K562 (cell line): ENCODE results near the gene PPDPF. TPM values are rescaled to one million over a fixed set of nuclear protein-coding genes. Genes with fewer than 3 reads are reported as not detected.

Experiments used
- BRF1 ChIP-seq: IDR thresholded peaks from 3 replicates; pipeline ENCODE4 v1.6.1; 2011; ENCODE audit warnings: borderline replicate concordance, mild to moderate bottlenecking; ENCODE audit not compliant: insufficient read length; ENCODE audit errors: extremely low read depth
- CXXC5 ChIP-seq: fragments of 250-450 bp; sonication (Bioruptor Pico); IDR thresholded peaks from 2 replicates; pipeline ENCODE4 v1.8.0; 2022; ENCODE audit warnings: inconsistent platforms, mild to moderate bottlenecking, moderate library complexity
- ETV6 ChIP-seq, 3 experiments: fragments of 150-350 bp in 1 of 3; sonication (generic) in 1 of 3; formaldehyde crosslinking in 1 of 3; IDR thresholded peaks; 2 replicates each; pipeline versions ENCODE4 v1.6.1 to v1.8.0; 2014 to 2022; ENCODE audit warnings: borderline replicate concordance in 2 of 3, low read depth in 2 of 3, antibody characterized with exemption in 1 of 3, low read length in 1 of 3, mild to moderate bottlenecking in 1 of 3, missing genetic modification reagents in 1 of 3
- FUS ChIP-seq: fragments of 200-400 bp; formaldehyde crosslinking; optimal IDR thresholded peaks from 2 replicates; pipeline ENCODE3; 2017; ENCODE audit warnings: low read depth, low read length
- HNRNPK ChIP-seq: fragments of 200-400 bp; formaldehyde crosslinking; IDR thresholded peaks from one replicate; pipeline ENCODE4 v1.6.1; 2018; ENCODE audit warnings: mild to moderate bottlenecking, low read depth, low read length; ENCODE audit not compliant: poor library complexity, severe bottlenecking
- KAT7 ChIP-seq: sonication (generic); formaldehyde crosslinking; IDR thresholded peaks from 2 replicates; pipeline ENCODE4 v1.8.0; 2022; ENCODE audit warnings: missing genetic modification reagents, mild to moderate bottlenecking, borderline replicate concordance
- KHSRP ChIP-seq: fragments of 450-650 bp; IDR thresholded peaks from 2 replicates; pipeline ENCODE4 v1.6.1; 2017
- NR2C1 ChIP-seq, 2 experiments: fragments of 450-650 bp; IDR thresholded peaks; 2 replicates each; pipeline ENCODE4 v1.6.1; 2017; ENCODE audit warnings: mild to moderate bottlenecking in 2 of 2, antibody characterized with exemption in 1 of 2, inconsistent platforms in 1 of 2, missing compliant biosample characterization in 1 of 2, missing genetic modification characterization in 1 of 2
- PHF8 ChIP-seq: fragments of 200-600 bp; sonication (generic); IDR thresholded peaks from 2 replicates; pipeline ENCODE4 v1.6.1; 2012; ENCODE audit warnings: mixed run types, mild to moderate bottlenecking, inconsistent platforms, low read length, moderate library complexity, borderline replicate concordance
- POLR2AphosphoS2 ChIP-seq: IDR thresholded peaks from 2 replicates; pipeline ENCODE4 v1.6.1; 2012; ENCODE audit warnings: low read length, improper control_type of control experiment
- RUNX1 ChIP-seq: sonication (generic); IDR thresholded peaks from 2 replicates; pipeline ENCODE4 v1.6.1; 2016; ENCODE audit warnings: antibody characterized with exemption, low read depth
- SMAD4 ChIP-seq: fragments of 250-450 bp; sonication (Bioruptor Pico); conservative IDR thresholded peaks from 2 replicates; pipeline ENCODE4 v1.8.0; 2021; ENCODE audit warnings: inconsistent platforms, mild to moderate bottlenecking, moderate library complexity
- SP1 ChIP-seq: sonication (generic); formaldehyde crosslinking; IDR thresholded peaks from 2 replicates; pipeline ENCODE4 v1.8.1; 2022; ENCODE audit warnings: mild to moderate bottlenecking, missing genetic modification reagents
- TCF7 ChIP-seq: sonication (generic); IDR thresholded peaks from 2 replicates; pipeline ENCODE4 v1.6.1; 2016; ENCODE audit warnings: antibody characterized with exemption, borderline replicate concordance
- TGIF2 ChIP-seq: sonication (generic); formaldehyde crosslinking; IDR thresholded peaks from 2 replicates; pipeline ENCODE4 v1.8.1; 2022; ENCODE audit warnings: mild to moderate bottlenecking, missing genetic modification reagents, moderate library complexity
- ZBTB17 ChIP-seq: fragments of 450-650 bp; formaldehyde crosslinking; IDR thresholded peaks from 2 replicates; pipeline ENCODE4 v1.4.0; 2020; ENCODE audit warnings: mild to moderate bottlenecking
- ZFP36 ChIP-seq: fragments of 150-350 bp; IDR thresholded peaks from 2 replicates; pipeline ENCODE4 v1.6.1; 2018; ENCODE audit warnings: low read length, low read depth; ENCODE audit not compliant: partially characterized antibody
- ZNF436 ChIP-seq: fragments of 250-450, 450-650 bp; sonication (Bioruptor Pico); formaldehyde crosslinking; IDR thresholded peaks from 2 replicates; pipeline ENCODE4 v1.7.0; 2020; ENCODE audit warnings: mild to moderate bottlenecking
- ZNF551 ChIP-seq: fragments of 250-450 bp; sonication (Bioruptor Pico); IDR thresholded peaks from 2 replicates; pipeline ENCODE4 v1.5.0; 2021; ENCODE audit warnings: mild to moderate bottlenecking, moderate library complexity
- ZNF707 ChIP-seq: fragments of 250-450 bp; sonication (Bioruptor Pico); conservative IDR thresholded peaks from 2 replicates; pipeline ENCODE4 v1.8.0; 2022; ENCODE audit warnings: inconsistent platforms, mild to moderate bottlenecking, moderate library complexity
- polyA plus RNA-seq, 8 experiments: library from polyadenylated mRNA; depleted of rRNA in 4 of 8; stranded (reverse) in 5 of 8; unstranded in 3 of 8; fragments of >200 nt; fragmentation: Nextera tagmentation in 2 of 8; fragmentation: Illumina TruSeq in 1 of 8; extraction: Ambion mirVana in 2 of 8; extraction: Trizol in 1 of 8; gene quantifications; 2 replicates each; pipeline versions ENCODE4 v1.2.1 to v1.2.3, GENCODE V29; 2011 to 2014; ENCODE audit warnings: inconsistent platforms in 1 of 8, missing spikeins in 1 of 8
- total RNA-seq, 7 experiments: library from RNA; depleted of rRNA in 6 of 7; stranded (reverse); fragments of >200 nt in 6 of 7; fragmentation: Illumina TruSeq in 2 of 7; extraction: Trizol in 2 of 7; gene quantifications; 2 replicates each; pipeline versions ENCODE4 v1.2.1 to v1.2.3, GENCODE V29; 2011 to 2021; ENCODE audit warnings: low replicate concordance in 1 of 7
- TF ChIP-seq, protein P1 (sequence below): fragments of 250-450 bp; sonication (Bioruptor Pico); IDR thresholded peaks from 2 replicates; pipeline ENCODE4 v1.4.0; 2020; ENCODE audit warnings: mild to moderate bottlenecking, moderate library complexity, borderline replicate concordance
- TF ChIP-seq, protein P2 (sequence below): fragments of 250-450 bp; sonication (Bioruptor Pico); IDR thresholded peaks from 2 replicates; pipeline ENCODE4 v1.8.0; 2021; ENCODE audit warnings: borderline replicate concordance, mild to moderate bottlenecking, moderate library complexity; ENCODE audit not compliant: poor library complexity, severe bottlenecking
- TF ChIP-seq, protein P3 (sequence below), 2 experiments: fragments of 450-650 bp; conservative IDR thresholded peaks; 2 replicates each; pipeline ENCODE4 v1.6.1; 2017; ENCODE audit warnings: mild to moderate bottlenecking in 2 of 2, moderate library complexity in 2 of 2

The PPDPF gene
- total and polyA plus RNA-seq, 9 of the 15 experiments (the other 6 are each of a cell fraction or from before 2014, with no cell fraction given), result 0.77 to 233 (median 10.5) TPM

DNA sequence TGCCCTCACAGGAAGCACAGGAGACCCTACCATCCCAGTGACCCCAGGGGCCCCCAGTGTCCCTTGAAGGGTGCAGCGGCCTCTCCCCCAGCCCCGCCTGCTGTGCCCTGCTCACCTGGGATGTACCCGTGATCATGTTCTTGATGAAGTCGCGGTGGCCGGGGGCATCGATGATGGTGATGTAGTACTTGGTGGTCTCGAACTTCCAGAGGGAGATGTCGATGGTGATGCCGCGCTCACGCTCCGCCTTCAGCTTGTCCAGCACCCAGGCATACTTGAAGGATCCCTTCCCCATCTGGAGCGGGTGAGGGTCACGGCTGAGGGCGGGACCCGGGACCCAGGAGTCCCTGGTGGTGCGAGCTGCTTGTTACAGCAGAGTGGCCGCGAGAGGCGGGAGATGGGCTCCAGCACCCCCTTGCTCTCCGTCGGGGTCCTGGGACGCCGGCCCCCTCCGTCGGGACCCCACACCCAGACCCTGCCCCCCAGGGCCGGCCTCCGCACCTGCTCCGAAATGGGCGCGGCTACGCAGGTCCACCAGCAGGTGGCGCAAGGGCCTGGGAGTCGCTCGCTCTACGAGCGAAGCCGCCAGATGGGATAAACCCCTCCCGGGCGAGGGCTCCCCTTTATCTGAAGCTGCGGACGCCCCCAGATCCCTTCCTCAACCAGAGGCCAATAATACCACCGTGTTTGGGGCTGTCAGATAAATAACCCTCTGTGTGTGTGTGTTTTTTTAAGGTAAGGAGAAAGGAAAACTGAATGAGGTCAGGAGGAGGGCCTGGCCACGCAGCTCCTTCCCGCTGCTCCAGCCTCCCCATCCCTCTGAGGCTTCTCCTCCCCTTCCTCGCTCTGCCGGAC, 24.6 kb upstream of the PPDPF start (continued):
- TF ChIP-seq TGIF2 (CRISPR knock-in tag) (no peak), FUS (no peak), TCF7 (no peak), ZNF707 (CRISPR knock-in tag) (no peak), RUNX1 (no peak), KHSRP (no peak), ZNF436 (CRISPR knock-in tag) (no peak), ZBTB17 (CRISPR knock-in tag) (no peak), ZFP36 (no peak), SMAD4 (CRISPR knock-in tag) (no peak), KAT7 (CRISPR knock-in tag) (no peak), PHF8 (no peak), HNRNPK (no peak), SP1 (CRISPR knock-in tag) (no peak), ETV6 (IDR thresholded peaks at IDR 0.05; ENCODE audit: borderline replicate concordance in 1 of 2, low read depth in 2 of 2, low read length in 1 of 2) (no peak), ETV6 (CRISPR knock-in tag; IDR thresholded peaks at IDR 0.05; ENCODE audit: borderline replicate concordance) (no peak), CXXC5 (CRISPR knock-in tag) (peak; percentile 41), BRF1 (no peak), POLR2AphosphoS2 (no peak), ZNF551 (CRISPR knock-in tag) (no peak), NR2C1 (IDR thresholded peaks at IDR 0.05) (no peak), NR2C1 (tag; IDR thresholded peaks at IDR 0.05) (no peak)
- TF ChIP-seq, protein P1, sequence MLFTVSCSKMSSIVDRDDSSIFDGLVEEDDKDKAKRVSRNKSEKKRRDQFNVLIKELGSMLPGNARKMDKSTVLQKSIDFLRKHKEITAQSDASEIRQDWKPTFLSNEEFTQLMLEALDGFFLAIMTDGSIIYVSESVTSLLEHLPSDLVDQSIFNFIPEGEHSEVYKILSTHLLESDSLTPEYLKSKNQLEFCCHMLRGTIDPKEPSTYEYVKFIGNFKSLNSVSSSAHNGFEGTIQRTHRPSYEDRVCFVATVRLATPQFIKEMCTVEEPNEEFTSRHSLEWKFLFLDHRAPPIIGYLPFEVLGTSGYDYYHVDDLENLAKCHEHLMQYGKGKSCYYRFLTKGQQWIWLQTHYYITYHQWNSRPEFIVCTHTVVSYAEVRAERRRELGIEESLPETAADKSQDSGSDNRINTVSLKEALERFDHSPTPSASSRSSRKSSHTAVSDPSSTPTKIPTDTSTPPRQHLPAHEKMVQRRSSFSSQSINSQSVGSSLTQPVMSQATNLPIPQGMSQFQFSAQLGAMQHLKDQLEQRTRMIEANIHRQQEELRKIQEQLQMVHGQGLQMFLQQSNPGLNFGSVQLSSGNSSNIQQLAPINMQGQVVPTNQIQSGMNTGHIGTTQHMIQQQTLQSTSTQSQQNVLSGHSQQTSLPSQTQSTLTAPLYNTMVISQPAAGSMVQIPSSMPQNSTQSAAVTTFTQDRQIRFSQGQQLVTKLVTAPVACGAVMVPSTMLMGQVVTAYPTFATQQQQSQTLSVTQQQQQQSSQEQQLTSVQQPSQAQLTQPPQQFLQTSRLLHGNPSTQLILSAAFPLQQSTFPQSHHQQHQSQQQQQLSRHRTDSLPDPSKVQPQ (CRISPR knock-in tag), result no peak
- TF ChIP-seq, protein P2, sequence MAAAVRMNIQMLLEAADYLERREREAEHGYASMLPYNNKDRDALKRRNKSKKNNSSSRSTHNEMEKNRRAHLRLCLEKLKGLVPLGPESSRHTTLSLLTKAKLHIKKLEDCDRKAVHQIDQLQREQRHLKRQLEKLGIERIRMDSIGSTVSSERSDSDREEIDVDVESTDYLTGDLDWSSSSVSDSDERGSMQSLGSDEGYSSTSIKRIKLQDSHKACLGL, result no peak
- TF ChIP-seq, protein P3, sequence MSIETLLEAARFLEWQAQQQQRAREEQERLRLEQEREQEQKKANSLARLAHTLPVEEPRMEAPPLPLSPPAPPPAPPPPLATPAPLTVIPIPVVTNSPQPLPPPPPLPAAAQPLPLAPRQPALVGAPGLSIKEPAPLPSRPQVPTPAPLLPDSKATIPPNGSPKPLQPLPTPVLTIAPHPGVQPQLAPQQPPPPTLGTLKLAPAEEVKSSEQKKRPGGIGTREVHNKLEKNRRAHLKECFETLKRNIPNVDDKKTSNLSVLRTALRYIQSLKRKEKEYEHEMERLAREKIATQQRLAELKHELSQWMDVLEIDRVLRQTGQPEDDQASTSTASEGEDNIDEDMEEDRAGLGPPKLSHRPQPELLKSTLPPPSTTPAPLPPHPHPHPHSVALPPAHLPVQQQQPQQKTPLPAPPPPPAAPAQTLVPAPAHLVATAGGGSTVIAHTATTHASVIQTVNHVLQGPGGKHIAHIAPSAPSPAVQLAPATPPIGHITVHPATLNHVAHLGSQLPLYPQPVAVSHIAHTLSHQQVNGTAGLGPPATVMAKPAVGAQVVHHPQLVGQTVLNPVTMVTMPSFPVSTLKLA (conservative IDR thresholded peaks at IDR 0.05), result 0 out of 4 replicates have a peak, but pooled peaks of 1 of the 2 experiments have one; percentile 18
